ENCODE measurements around the gene RNF214.

DNA sequence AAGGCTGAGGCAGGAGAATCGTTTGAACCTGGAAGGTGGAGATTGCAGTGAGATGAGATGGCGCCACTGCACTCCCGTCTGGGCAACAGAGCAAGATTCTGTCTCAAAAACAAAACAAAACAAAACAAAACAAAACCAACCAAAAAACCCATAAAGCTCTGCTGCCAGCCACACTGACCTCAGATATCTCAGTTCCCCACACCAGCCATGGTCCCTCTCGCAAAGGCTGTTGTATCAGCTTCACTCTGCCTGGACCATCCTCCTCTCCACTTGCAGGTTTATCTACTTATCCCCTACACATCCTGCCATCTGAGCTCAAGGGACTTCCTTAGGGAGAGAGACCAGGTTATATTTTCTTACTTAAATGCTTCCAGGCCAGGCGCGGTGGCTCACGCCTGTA lies 69.8 kb downstream of the RNF214 start:
- TF ChIP-seq, protein P1, sequence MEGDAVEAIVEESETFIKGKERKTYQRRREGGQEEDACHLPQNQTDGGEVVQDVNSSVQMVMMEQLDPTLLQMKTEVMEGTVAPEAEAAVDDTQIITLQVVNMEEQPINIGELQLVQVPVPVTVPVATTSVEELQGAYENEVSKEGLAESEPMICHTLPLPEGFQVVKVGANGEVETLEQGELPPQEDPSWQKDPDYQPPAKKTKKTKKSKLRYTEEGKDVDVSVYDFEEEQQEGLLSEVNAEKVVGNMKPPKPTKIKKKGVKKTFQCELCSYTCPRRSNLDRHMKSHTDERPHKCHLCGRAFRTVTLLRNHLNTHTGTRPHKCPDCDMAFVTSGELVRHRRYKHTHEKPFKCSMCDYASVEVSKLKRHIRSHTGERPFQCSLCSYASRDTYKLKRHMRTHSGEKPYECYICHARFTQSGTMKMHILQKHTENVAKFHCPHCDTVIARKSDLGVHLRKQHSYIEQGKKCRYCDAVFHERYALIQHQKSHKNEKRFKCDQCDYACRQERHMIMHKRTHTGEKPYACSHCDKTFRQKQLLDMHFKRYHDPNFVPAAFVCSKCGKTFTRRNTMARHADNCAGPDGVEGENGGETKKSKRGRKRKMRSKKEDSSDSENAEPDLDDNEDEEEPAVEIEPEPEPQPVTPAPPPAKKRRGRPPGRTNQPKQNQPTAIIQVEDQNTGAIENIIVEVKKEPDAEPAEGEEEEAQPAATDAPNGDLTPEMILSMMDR (IDR thresholded peaks at IDR 0.05), result no peak
- no peak for TF ChIP-seq POLR2AphosphoS5 (IDR thresholded peaks at IDR 0.05)
